ENCODE measurements around the gene MT1B. TPM values are rescaled to one million over a fixed set of nuclear protein-coding genes. Genes with fewer than 3 reads are reported as not detected.

MT1B gene
- total and polyA plus RNA-seq, 9 of the 15 experiments (the other 6 are each of a cell fraction or from before 2014, with no cell fraction given), result not detected

- H3K4me2 ChIP-seq (ENCODE audit: insufficient read depth, low read length), result no peak within 1 kb of the TSS
- no peak within 1 kb of the TSS for H3K27ac ChIP-seq (ENCODE audit: extremely low read depth, low read depth, low read length)
- POLR2A ChIA-PET, result interaction anchor here (1.0 kb wide), 1 partner anchor 13 kb away, joined by 4 read pairs; no protein-coding TSS in a partner anchor
These were observed 26.3 kb upstream of the MT1B start, which contains the start of gene MT1E for GRCh38 chr16:56625140-56625942. TSS of gene MT1E (plus strand) at chr16:56625781. CDS start at chr16:56625852, 71 bp downstream.

More at GRCh38 chr16:56625140-56625942, 26.3 kb upstream of the MT1B start, which contains the start of gene MT1E:
- Histone ChIP-seq H3K79me2 (ENCODE audit: control insufficient read depth, insufficient read depth, low read length) (no peaks in the 10 kb centered on the region), H2AFZ (ENCODE audit: low read depth, low read length) (no peak within 1 kb of the TSS), H3K9me1 (ENCODE audit: control insufficient read depth, insufficient read depth, low read length) (no peaks in the 10 kb centered on the region), H4K20me1 (replicated peaks; ENCODE audit: control insufficient read depth, insufficient read depth, low read length) (no peaks in the 10 kb centered on the region), H3K4me3 (no peak within 1 kb of the TSS), H3K4me1 (replicated peaks in 1 of 2; ENCODE audit: control insufficient read depth in 2 of 2, insufficient read depth in 2 of 2, low read length in 2 of 2) (peaks cover 0 to 7% of the 10 kb centered on the region in 2 experiments; a peak in 2 of 5 replicates), H3K36me3 (ENCODE audit: control insufficient read depth, insufficient read depth, low read length) (no peaks in the 10 kb centered on the region), H3K9me3 (replicated peaks; ENCODE audit: control insufficient read depth, insufficient read depth, low read depth, low read length) (no peaks in the 10 kb centered on the region), H3K27me3 (ENCODE audit: control insufficient read depth in 2 of 2, insufficient read depth in 2 of 2, low read length in 2 of 2) (peaks cover 16 to 36% of the 10 kb centered on the region in 2 experiments; a peak in 4 of 5 replicates), H3K9ac (ENCODE audit: insufficient read depth in 1 of 2, low read depth in 2 of 2, low read length in 2 of 2) (no peak within 1 kb of the TSS)
- 23% methylated on average over 42 of the region's 62 CpGs for WGBS (ENCODE audit: insufficient coverage, low coverage, missing lambda C conversion rate)
- intact Hi-C loops (cut with micrococcal nuclease), result no loop called here
- no TSS peak for BruUV-seq (replicated peaks)
- DNase-seq (ENCODE audit: extremely low read depth in 1 of 4, low spot score in 3 of 4) (no peak), FAIRE-seq (no peak), ATAC-seq (peak; percentile 56; the same call in 2 of the 3 replicates)
- TF ChIP-seq ARID2 (IDR thresholded peaks at IDR 0.05) (no peak), NR1H2 (CRISPR knock-in tag; IDR thresholded peaks at IDR 0.05) (no peak), HES1 (IDR thresholded peaks at IDR 0.05; ENCODE audit: low read depth) (no peak), ZNF165 (CRISPR knock-in tag; IDR thresholded peaks at IDR 0.05; ENCODE audit: borderline replicate concordance) (no peak), POLR2A (conservative IDR thresholded peaks at IDR 0.05) (no peak), CEBPZ (IDR thresholded peaks at IDR 0.05; ENCODE audit: borderline replicate concordance, low read depth, low read length) (no peak), HBP1 (CRISPR knock-in tag; IDR thresholded peaks at IDR 0.05) (no peak)
- in situ Hi-C loops (cut with MboI), result no loop called here
- CTCF ChIA-PET (ENCODE audit: low intra/inter-chr PET ratio), result no interaction called here
